Endothelial cell of umbilical vein (primary cell): Measurements from ENCODE around the gene DCAF6. TPM values are rescaled to one million over a fixed set of nuclear protein-coding genes. Genes with fewer than 3 reads are reported as not detected.

Experiments
- BruUV-seq: library from RNA; stranded (reverse); fragments of 400-500 nt; replicated peaks from 2 replicates; lab custom pipeline; 2021; lab: Mats Ljungman, UMichigan
- CTCF ChIA-PET: fragments of 300-600, 350-600 bp; sonication (Branson Sonifier 250); formaldehyde crosslinking; loops from one replicate; lab custom pipeline; 2021; ENCODE audit warnings: antibody characterized with exemption, inconsistent platforms; lab: Charles Lee
- POLR2A ChIA-PET: fragments of 300-600, 350-600 bp; sonication (Branson Sonifier 250); formaldehyde crosslinking; loops from one replicate; lab custom pipeline; 2021; ENCODE audit warnings: antibody characterized with exemption, inconsistent platforms; lab: Charles Lee
- DNase-seq: peaks from one replicate; pipeline ENCODE4 v3.0.0-alpha.2; 2011; ENCODE audit warnings: low read depth, low spot score
- FAIRE-seq: peaks from 2 replicates; lab custom pipeline; 2011; peaks lifted over from hg19 to GRCh38; lab: Jason Lieb, UNC
- H2AFZ ChIP-seq: 2 replicates; pipeline ENCODE4 v1.6.0; 2012; ENCODE audit warnings: low read depth, low read length, control low read depth, inconsistent platforms
- H3K27ac ChIP-seq: 2 replicates; pipeline ENCODE4 v1.5.1; 2011; ENCODE audit warnings: low read depth, mild to moderate bottlenecking, control low read depth, low read length, moderate library complexity; ENCODE audit not compliant: insufficient read depth
- H3K27me3 ChIP-seq, 2 experiments: 2 replicates each; pipeline versions ENCODE4 v1.6.0 to v1.6.1; 2011; ENCODE audit warnings: low read length in 2 of 2, mixed read lengths in 1 of 2; ENCODE audit not compliant: control insufficient read depth in 2 of 2, insufficient read depth in 2 of 2
- H3K36me3 ChIP-seq, 2 experiments: 2 replicates in 1 of 2; 3 replicates in 1 of 2; pipeline ENCODE4 v1.5.1; 2011; ENCODE audit warnings: low read length in 2 of 2, mild to moderate bottlenecking in 1 of 2, moderate library complexity in 1 of 2; ENCODE audit not compliant: control insufficient read depth in 2 of 2, insufficient read depth in 2 of 2; ENCODE audit errors: extremely low read depth in 1 of 2
- H3K4me1 ChIP-seq: 3 replicates; pipeline ENCODE4 v1.5.1; 2011; ENCODE audit warnings: mild to moderate bottlenecking, low read length; ENCODE audit not compliant: control insufficient read depth, insufficient read depth; ENCODE audit errors: extremely low read depth
- H3K4me2 ChIP-seq: 2 replicates; pipeline ENCODE4 v1.6.1; 2011; ENCODE audit warnings: low read length, control low read depth, mixed read lengths; ENCODE audit not compliant: insufficient read depth
- H3K4me3 ChIP-seq, 3 experiments: fragments of 200-600 bp in 1 of 3; sonication (generic), shearing (Covaris generic) in 1 of 3; replicated peaks in 1 of 3; 2 replicates each; pipeline ENCODE4 v1.5.1; 2011 to 2016; ENCODE audit warnings: control low read depth in 3 of 3, low read length in 3 of 3, mild to moderate bottlenecking in 2 of 3, inconsistent platforms in 1 of 3, low read depth in 1 of 3, moderate library complexity in 1 of 3; ENCODE audit not compliant: insufficient read depth in 1 of 3
- H3K79me2 ChIP-seq: 2 replicates; pipeline ENCODE4 v1.6.0; 2012; ENCODE audit warnings: low read length, inconsistent platforms; ENCODE audit not compliant: control insufficient read depth, insufficient read depth
- H3K9ac ChIP-seq: replicated peaks from 2 replicates; pipeline ENCODE3; 2011; ENCODE audit warnings: low read length, control low read depth; ENCODE audit not compliant: insufficient read depth; ENCODE audit errors: extremely low read depth
- H3K9me1 ChIP-seq: replicated peaks from 3 replicates; pipeline ENCODE4 v1.6.0; 2011; ENCODE audit warnings: mild to moderate bottlenecking, low read length; ENCODE audit not compliant: control insufficient read depth, insufficient read depth; ENCODE audit errors: extremely low read depth
- H3K9me3 ChIP-seq: replicated peaks from 2 replicates; pipeline ENCODE4 v1.5.1; 2012; ENCODE audit warnings: low read length, inconsistent platforms; ENCODE audit not compliant: control insufficient read depth, insufficient read depth
- H4K20me1 ChIP-seq: replicated peaks from 2 replicates; pipeline ENCODE3; 2011; ENCODE audit warnings: mild to moderate bottlenecking, low read length; ENCODE audit not compliant: control insufficient read depth, insufficient read depth; ENCODE audit errors: extremely low read depth
- EZH2 ChIP-seq: IDR thresholded peaks from 2 replicates; pipeline ENCODE4 v1.6.1; 2012; ENCODE audit warnings: borderline replicate concordance, low read depth, mild to moderate bottlenecking, moderate library complexity, low read length, inconsistent platforms; ENCODE audit not compliant: severe bottlenecking
- FOS ChIP-seq: IDR thresholded peaks from 2 replicates; pipeline ENCODE4 v1.6.1; 2011; ENCODE audit warnings: mild to moderate bottlenecking, low read length, moderate library complexity, borderline replicate concordance; ENCODE audit not compliant: insufficient read depth
- GATA2 ChIP-seq: IDR thresholded peaks from 2 replicates; pipeline ENCODE4 v1.7.0; 2011; ENCODE audit warnings: low read depth, mild to moderate bottlenecking, moderate library complexity, mixed read lengths, low read length; ENCODE audit not compliant: insufficient read length, insufficient read depth
- POLR2A ChIP-seq: IDR thresholded peaks from 2 replicates; pipeline ENCODE4 v1.6.1; 2012; ENCODE audit warnings: low read depth, mild to moderate bottlenecking, control low read depth, low read length
- POLR2AphosphoS5 ChIP-seq: IDR thresholded peaks from 2 replicates; pipeline ENCODE4 v1.6.1; 2012; ENCODE audit warnings: low read depth, mild to moderate bottlenecking, control low read depth, low read length, moderate library complexity; ENCODE audit not compliant: insufficient read depth
- dilution Hi-C: fragments of 300-500 bp; cut with MboI; formaldehyde crosslinking; loops from one replicate; pipeline ENCODE4 v1.15.0; 2019; ENCODE audit warnings: low sequenced_read_pairs; ENCODE audit not compliant: extremely low pct_ligation_motif_present
- intact Hi-C: fragments of 100-400 bp; cut with micrococcal nuclease; formaldehyde crosslinking; loops from one replicate; pipeline ENCODE4 v1.10.0; 2022
- polyA plus RNA-seq, 4 experiments: library from polyadenylated mRNA; depleted of rRNA in 3 of 4; stranded (reverse) in 3 of 4; unstranded in 1 of 4; fragments of >200 nt; gene quantifications; 2 replicates each; pipeline versions ENCODE4 v1.2.1 to v1.2.3, GENCODE V29; 2011 to 2012; ENCODE audit warnings: missing spikeins in 1 of 4
- total RNA-seq: library from RNA; stranded (reverse); gene quantifications from 2 replicates; pipeline ENCODE4 v1.2.3, GENCODE V29; 2021
- TF ChIP-seq, protein P1 (sequence below), 2 donors: IDR thresholded peaks; 1 replicate in 1 of 2; 2 replicates in 1 of 2; pipeline ENCODE4 v1.5.1; 2011; ENCODE audit warnings: low read length in 2 of 2, mild to moderate bottlenecking in 2 of 2, moderate library complexity in 2 of 2, control low read depth in 1 of 2, inconsistent platforms in 1 of 2, low read depth in 1 of 2; ENCODE audit not compliant: insufficient read depth in 1 of 2; ENCODE audit errors: extremely low read depth in 1 of 2
- TF ChIP-seq, protein P2 (sequence below): IDR thresholded peaks from 2 replicates; pipeline ENCODE4 v1.6.1; 2011; ENCODE audit not compliant: insufficient read depth, insufficient read length

The DCAF6 gene
- total and polyA plus RNA-seq, 2 donors (not counting 3 experiments of a cell fraction or from before 2014, with no cell fraction given): 28.6 to 39.4 TPM

DNA sequence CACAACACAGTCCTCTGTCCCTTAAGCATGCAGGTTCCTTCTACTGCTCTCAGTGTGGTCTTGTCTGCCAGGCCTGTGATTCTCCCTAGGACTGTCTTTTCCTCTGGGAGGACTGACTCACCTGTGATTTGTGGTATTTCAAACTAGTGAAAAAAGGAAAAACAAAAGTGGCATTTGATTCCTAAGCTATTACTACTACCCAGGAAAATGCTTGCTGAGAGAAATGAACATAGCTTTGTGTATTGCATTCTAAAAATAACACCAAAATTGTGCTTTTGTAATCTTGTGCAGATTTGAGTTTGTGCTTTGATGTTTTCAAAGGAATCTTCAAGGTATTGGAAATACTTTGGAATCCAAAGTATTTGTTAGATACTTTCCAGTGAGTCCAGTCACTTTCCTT lies 143.3 kb downstream of the DCAF6 start:
- H3K27ac ChIP-seq: no peak overlapping the region
- peaks cover 5% of the 10 kb centered on the region for H3K4me1 ChIP-seq
- POLR2A ChIA-PET: no interaction called here
- no peaks in the 10 kb centered on the region for H4K20me1 ChIP-seq
- no peaks in the 10 kb centered on the region for H3K9me1 ChIP-seq
- dilution Hi-C loops (no loop called here), intact Hi-C loops (loop anchor here (5.0 kb wide), 2 partner anchors 58 to 257 kb away; partner anchors contain the start of gene GPR161)
- DNase-seq (no peak), FAIRE-seq (no peak)
- CTCF ChIA-PET: no interaction called here
- no peak overlapping the region for H3K4me2 ChIP-seq
- no TSS peak for BruUV-seq
- H3K36me3 ChIP-seq: peaks cover 0 to 13% of the 10 kb centered on the region in 2 experiments
- H3K9me3 ChIP-seq: no peaks in the 10 kb centered on the region
- TF ChIP-seq, protein P1, sequence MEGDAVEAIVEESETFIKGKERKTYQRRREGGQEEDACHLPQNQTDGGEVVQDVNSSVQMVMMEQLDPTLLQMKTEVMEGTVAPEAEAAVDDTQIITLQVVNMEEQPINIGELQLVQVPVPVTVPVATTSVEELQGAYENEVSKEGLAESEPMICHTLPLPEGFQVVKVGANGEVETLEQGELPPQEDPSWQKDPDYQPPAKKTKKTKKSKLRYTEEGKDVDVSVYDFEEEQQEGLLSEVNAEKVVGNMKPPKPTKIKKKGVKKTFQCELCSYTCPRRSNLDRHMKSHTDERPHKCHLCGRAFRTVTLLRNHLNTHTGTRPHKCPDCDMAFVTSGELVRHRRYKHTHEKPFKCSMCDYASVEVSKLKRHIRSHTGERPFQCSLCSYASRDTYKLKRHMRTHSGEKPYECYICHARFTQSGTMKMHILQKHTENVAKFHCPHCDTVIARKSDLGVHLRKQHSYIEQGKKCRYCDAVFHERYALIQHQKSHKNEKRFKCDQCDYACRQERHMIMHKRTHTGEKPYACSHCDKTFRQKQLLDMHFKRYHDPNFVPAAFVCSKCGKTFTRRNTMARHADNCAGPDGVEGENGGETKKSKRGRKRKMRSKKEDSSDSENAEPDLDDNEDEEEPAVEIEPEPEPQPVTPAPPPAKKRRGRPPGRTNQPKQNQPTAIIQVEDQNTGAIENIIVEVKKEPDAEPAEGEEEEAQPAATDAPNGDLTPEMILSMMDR (IDR thresholded peaks at IDR 0.05; ENCODE audit: extremely low read depth in 1 of 2, insufficient read depth in 1 of 2, low read depth in 1 of 2, low read length in 2 of 2): no peak
- no peak for TF ChIP-seq GATA2
- TF ChIP-seq, protein P2, sequence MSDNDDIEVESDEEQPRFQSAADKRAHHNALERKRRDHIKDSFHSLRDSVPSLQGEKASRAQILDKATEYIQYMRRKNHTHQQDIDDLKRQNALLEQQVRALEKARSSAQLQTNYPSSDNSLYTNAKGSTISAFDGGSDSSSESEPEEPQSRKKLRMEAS: no peak
- TF ChIP-seq EZH2: no peak
- TF ChIP-seq POLR2A: no peak
- TF ChIP-seq FOS: no peak
- no peak for TF ChIP-seq POLR2AphosphoS5
- no peak overlapping the region for H2AFZ ChIP-seq
- no peak overlapping the region for H3K4me3 ChIP-seq
- no peaks in the 10 kb centered on the region for H3K79me2 ChIP-seq
- H3K9ac ChIP-seq: no peak overlapping the region
- no peaks in the 10 kb centered on the region for H3K27me3 ChIP-seq
